Right ventricle myocardium inferior (tissue), 1 donor: ENCODE data around the gene SRSF12. TPM values are rescaled to one million over a fixed set of nuclear protein-coding genes. Genes with fewer than 3 reads are reported as not detected.

Source experiments
- ATAC-seq: fragments of 200-7000 bp; cut with Tn5 transposase; one replicate; pipeline ENCODE4 v1.9.1; 2020; ENCODE audit warnings: mild to moderate bottlenecking, moderate library complexity
- DNase-seq: peaks from one replicate; pipeline ENCODE4 v3.0.0; 2021; ENCODE audit errors: missing footprints
- intact Hi-C: fragments of 100-400 bp; cut with DNase I; formaldehyde crosslinking; loops from one replicate; pipeline ENCODE4 v1.11.0; 2022
- long read RNA-seq: library from polyadenylated mRNA; unstranded; transcript quantifications from one replicate; pipeline ENCODE4 v2.0.0, GENCODE V29; 2021
- total RNA-seq: library from RNA; stranded (reverse); fragmentation: NEBNext Ultra II Directional; extraction: Animal tissue kit (Norgen Biotek cat#: 25700); gene quantifications from one replicate; pipeline ENCODE4 v1.2.1, GENCODE V29; 2021
- donor health status: DM: no; HTN: yes; CAD: no; lungs with severe emphysema.

SRSF12 gene
- total RNA-seq = 0.24 TPM
- long read RNA-seq = 0 reads

DNA sequence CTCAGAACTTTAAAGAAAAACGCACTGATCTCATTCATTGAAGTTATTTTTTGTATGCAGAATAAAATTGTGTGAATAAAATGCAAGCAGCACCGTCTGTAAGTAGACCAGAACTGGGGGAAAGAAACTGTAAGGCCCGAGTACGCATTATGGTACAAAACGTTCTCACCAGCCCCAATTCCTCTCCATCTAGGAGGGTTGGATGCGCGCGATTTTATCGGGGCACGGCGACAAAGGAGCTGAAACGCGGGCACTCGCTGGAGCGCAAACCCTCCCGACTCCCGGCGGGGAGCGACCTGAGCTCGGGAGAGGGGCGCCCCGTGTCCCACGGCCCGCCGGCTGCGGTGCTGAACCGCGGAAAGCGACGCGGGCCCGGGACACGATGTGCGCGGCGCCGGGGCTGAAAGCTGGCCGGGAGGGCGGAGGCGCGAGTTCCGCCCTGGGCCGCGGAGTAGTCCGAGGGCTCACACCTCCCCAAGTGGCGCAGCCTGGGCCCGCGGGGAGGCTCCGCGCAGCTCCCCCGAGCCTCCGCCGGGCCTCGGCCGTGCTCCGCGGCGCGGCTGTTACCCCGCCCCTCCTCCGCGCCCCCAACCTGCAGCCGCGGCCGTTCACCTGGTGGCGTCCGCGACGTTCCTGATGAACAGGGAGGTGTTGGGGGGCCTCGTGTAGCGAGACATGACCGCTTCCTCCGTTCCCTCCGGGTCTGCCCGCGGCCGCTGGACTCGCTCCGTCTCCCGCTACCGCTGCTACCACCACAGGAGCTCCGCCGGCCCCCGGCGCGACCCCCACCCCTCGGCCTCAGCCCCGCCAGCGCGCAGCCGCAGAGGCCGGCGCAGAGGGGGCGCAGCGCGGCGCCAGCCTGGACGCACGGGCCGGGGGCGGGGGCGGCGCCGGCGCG, at the start of gene SRSF12:
Gene SRSF12 (minus strand): TSS at position 861 of the 898 bp plus-strand sequence. CDS start 184 bp downstream, at position 677.
- intact Hi-C loops = loop anchor here (5.0 to 10.0 kb wide), 2 partner anchors 135 to 237 kb away; partner anchors contain the start of gene UBE2J1
- DNase-seq (peak; percentile 85), ATAC-seq (peak; percentile 82)

DNA sequence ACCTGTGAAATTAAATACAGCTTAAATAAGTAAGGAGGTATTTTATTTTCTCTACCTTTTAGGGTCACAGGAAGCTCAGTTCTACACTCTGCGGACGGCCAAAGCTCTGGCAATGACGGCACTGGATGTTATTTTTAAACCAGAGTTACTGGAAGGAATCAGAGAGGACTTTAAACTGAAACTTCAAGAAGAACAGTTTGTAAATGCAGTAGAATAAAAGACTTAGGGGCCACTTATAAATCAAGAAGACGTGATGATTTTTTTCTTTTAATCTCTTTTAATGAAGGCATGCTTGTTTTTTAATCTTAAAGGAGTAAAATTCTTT, 44.1 kb upstream of the SRSF12 start:
- intact Hi-C loops = no loop called here
- no peak for DNase-seq
- peak; percentile 83 for ATAC-seq

DNA sequence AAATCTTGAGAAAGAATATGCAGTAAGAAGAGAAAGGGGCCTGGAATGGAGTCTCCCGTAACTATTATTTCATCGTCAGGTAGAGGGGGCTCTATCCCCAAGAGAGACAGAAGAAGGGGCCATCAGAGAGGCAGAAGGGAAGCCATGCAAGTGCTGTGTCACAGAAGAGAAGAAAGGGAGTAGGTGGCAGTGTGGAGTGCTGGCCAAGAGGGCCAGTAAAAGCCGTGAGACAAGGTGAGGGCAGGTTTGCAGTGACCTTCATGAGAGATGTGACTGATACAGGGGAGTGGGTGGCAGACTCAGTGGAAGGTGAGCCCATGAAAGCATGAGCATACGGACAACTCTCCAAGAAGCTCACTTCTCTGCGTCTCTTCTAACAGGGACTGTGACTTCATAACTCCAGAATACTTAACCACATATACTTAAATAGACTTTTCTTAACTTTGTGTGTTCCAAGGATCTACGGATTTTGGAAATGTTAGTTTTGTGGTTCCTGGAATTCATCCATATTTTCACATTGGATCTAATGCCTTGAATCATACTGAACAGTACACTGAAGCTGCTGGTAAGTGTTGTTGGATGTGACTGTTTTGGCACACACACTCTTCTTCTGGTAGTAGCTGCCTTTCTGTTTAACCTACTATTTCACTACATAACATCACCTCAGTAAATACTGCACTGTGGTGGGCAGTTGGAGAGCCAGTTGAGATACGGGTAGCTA, 43.6 kb upstream of the SRSF12 start:
- intact Hi-C loops = no loop called here
- ATAC-seq = peak; percentile 69

DNA sequence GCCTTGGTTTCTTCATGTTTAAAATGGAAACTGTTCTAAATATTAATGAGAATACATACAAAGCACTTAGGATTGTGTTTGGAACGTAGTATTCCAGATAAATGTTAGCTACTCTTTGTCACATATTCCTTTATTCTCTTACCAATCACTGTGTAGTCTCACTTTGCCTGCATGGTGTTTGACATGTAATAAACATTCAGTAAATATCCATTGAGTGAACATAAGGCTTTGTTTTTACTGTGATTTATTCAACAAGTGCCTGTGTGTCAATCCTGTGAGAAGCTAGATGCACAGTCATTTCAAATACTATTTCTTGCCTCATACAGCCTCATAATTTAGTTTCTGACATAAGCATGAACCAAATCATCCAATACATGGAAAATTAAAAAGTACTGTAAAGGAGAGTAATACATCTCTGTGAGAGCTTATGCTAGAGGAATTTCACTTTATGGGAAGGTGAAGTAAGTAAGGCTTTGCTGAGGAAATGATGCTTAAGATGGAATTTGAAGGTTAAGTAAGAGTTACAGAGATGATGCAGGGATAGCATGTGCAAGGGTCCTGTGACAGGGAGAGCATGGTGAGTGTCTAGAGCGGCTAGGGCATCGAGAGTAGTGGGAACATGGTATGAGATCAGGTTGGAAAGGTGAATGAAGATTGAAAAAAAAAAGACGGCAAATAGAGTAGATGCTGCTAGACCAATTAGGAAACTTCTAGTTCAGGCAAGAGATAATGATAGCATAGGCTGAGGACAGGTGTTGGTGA, 42.6 kb upstream of the SRSF12 start:
- DNase-seq (no peak), ATAC-seq (no peak)
- intact Hi-C loops = no loop called here

More for the DNA sequence above, 43.6 kb upstream of the SRSF12 start:
- no peak for DNase-seq

DNA sequence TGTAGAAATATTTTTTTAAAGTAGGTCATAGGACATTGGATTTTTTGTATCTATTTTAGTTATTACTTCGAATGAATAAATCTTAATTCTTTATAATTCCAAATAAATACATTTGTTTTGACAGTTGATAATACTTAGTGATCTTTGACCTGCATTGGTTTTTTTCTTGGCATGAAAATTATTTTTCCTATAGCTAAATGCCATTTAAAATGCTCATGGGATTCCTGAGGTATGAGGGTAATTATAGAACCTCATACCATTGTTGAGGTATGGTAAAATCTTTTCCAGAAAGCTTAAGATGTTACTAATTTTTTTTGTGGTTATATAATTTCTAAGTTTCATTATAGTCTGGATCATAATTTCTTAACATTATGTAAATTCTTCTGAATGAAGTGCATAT, 36.3 kb upstream of the SRSF12 start:
- DNase-seq (no peak), ATAC-seq (no peak)
- intact Hi-C loops = no loop called here

DNA sequence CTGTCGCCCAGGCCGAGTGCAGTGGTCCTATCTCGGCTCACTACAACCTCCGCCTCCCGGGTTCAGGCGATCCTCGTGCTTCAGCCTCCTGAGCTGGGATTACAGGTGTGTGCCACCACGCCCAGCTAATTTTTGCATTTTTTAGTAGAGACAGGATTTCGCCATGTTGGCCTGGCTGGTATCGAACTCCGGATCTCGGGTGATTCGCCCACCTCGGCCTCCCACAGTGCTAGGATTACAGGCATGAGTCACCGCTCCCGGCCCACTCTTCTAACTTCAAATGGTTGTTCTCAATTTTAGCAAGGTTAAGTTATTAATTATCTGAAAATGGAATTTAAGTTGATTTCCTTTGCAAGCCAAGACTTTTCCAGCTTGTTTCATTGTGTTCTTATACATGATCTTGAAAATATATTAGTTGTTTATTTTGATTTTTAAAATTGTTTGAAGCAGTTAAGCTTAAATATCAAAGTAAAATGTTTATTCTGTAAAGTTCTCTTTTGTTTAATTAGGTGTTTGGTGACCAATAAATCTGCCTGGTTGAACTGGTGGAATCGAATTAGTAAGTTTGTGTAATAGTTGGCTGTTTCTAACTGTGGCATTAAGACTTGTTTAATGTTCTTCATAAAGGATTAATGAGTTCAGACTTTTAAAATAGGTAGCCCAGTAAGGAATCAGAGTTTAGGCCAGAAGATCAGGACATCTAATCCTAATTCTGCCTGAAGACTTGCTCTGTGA, 30.3 kb upstream of the SRSF12 start:
- no peak for DNase-seq
- no peak for ATAC-seq
- intact Hi-C loops = loop anchor here (5.0 kb wide), 1 partner anchor 66 kb away; the partner anchor contains the start of gene PNRC1

DNA sequence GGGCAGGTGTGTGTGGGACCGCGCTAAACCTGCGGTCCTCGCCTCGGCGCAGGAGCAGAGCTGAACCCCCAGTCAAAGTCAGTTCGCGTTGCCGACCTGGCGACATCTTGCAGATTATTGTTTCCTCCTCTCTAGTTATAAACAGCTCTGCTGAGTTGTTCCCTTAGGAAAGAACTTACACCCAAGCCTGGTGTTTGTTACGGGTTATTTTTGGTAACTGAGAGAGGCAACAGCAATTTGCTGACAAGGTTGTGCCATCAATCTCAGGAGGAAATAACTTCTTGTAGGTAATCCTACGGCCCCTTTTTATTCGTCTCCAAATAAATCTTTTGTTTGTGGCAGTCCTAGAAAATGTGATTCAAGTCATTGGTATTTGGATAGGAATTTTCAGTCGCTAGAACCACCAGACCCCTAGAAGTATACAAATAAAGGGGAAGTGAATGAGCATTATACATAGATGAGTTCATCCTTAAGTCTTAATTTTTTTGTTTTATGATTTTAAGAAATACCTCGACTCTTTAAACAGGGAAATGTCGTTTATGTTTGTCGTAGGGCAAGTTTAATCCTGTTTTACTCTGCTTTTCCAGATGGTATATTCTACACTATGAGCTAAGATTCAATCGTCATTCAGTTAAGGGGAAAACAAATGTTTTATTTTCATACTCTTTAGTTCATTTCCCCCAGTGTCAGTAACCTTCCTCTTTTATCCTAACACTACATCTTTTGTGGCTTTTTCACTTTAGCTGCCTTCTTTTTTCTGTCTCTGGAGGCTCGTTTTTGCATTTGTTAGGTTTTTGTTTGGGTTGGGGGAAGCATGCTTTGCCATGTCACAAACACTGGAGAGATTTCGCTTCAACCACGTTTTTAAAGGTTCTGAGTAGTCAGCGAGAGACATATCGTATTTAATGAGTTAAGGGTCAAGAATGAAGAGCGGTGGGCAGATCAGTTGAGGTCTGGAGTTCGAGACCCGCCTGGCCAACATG, 29.1 kb upstream of the SRSF12 start:
- no peak for DNase-seq
- peak; percentile 47 for ATAC-seq

DNA sequence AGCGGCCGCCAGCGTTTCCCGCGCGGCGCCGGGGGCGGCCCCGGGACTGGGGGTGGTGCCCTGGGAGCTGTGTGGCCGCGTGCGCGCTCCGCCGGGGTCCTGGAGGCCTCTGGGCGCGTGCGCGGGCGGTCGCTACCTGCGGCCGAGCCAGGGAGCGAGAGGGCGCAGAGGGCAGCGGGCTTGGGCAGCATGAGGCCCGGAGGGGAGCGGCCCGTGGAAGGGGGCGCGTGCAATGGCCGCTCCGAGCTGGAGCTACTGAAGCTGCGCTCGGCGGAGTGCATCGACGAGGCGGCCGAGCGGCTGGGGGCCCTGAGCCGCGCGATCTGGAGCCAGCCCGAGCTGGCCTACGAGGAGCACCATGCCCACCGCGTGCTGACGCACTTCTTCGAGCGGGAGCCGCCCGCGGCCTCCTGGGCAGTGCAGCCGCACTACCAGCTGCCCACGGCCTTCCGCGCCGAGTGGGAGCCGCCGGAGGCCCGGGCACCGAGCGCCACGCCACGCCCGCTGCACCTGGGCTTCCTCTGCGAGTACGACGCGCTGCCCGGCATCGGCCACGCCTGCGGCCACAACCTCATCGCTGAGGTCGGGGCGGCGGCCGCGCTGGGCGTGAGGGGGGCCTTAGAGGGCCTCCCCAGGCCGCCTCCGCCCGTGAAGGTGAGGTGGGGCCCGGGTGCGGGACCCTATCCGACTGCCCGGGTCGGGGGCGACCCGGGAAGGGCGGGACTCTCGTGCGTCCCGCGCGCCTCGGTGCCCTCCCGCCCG, 28.3 kb upstream of the SRSF12 start, which contains the start of gene PM20D2:
Gene PM20D2 (plus strand): TSS at position 100 of the 762 bp plus-strand sequence. CDS start 90 bp downstream, at position 190.
- peak; percentile 86 for DNase-seq
- peak; percentile 94 for ATAC-seq
- intact Hi-C loops = loop anchor here (5.0 kb wide), 1 partner anchor 64 kb away; the partner anchor contains the start of gene PNRC1

More for the DNA sequence above, 29.1 kb upstream of the SRSF12 start:
- intact Hi-C loops = loop anchor here (5.0 kb wide), 1 partner anchor 65 kb away; the partner anchor contains the start of gene PNRC1

DNA sequence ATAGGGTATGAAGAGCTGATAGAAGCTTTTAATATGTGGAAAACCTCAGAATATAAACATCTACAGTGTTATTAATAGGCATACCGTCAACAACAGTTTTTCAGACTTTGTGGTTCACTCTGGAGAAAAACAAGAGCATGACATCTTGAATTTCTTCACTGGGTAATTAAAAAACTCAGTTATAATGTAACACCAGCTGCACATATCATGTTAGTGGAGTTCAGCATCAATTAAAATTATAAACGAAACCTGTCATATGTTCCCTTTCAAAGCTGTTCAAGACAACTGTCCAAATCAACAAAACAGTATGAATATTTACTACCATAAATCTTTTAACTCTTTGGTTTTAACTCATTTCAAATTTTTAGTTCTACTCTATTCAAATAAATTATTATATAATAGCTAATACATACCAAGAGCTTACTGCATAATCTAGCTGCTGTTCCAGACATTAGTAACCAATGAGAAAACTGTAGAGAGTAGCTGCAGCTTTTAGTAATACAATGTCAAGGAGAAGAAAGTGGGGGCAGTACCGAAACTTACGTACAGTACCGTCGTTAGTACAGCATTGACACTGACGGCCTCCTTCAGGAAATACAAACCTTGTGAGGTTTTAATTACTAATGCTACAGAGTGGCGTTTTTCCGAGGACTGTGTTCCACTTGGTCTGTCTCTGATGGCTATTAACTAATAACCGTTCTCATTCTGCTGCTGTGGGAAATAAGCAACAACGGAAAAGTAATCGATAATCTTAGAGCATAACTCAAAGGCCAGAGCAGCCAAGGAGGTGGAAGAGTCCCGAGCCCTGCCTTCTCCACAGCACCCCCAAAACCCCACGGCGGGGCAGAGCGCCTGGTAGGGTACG, 27.5 kb upstream of the SRSF12 start:
- intact Hi-C loops = loop anchor here (5.0 kb wide), 1 partner anchor 63 kb away; the partner anchor contains the start of gene PNRC1
- ATAC-seq = no peak
- DNase-seq = no peak

DNA sequence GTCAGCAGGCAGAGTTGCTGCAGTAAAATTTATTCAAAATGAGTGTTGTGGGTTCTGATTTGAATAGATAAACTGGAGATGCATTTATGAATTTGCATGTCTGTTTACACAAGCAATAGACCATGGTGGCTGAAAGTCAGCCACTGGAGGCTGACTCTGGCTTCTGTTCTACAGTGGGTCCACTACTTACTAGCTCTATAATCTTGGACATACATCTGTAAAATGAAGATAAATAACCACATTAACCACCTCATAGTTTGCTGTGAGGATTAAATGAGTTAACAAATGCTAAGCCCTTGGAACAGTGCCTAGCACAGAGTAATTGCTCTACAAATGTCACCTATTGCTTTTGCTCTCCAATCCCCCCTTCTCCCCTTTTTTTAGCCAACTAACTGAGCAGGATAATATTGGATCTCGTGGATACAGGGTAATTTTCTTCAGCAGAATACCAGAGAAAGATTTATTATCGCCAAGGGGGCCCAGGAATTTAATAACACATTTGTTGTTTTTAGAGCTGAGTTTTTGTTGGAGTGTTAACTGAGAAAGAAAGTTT, 26.6 kb upstream of the SRSF12 start:
- intact Hi-C loops = no loop called here
- ATAC-seq (no peak), DNase-seq (no peak)

DNA sequence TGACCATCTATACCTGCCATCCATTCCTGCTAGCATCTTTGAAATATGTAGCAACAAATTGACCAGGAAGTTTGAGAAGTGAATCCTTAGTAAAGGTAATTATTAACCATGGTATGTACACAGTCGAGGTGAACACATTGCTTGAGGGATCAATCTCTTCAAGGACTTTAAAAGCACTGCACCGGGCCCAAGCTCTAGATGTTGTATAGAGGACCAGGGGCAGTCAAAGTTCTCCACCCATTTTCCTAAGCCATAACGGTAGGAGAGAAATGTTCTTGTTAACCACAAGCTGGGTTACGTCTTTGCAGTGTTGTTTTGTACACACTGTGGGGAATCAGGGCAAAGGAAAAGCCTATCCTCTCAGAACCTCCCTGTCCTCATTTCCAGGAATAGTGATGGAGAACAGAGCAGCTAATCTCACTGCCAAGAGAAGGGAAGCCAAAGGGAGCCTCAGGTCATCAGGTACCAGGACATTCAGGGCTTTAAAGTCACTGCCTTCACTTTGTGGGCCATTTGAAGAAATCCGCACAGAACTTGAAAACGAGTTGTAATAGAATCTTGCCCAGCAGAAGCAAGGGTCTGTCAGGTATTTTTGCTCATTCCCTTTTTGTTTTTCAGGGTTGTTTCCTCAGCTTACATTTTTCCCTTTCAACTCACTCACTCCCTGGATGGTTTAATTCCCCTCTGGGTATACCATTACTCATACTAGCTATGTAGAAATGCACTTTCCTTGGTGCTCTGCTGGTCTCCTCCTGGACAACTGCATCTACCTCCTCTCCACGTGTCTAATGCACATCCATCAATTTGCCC, 22.7 kb upstream of the SRSF12 start:
- DNase-seq (no peak), ATAC-seq (peak; percentile 88)
- intact Hi-C loops = no loop called here

DNA sequence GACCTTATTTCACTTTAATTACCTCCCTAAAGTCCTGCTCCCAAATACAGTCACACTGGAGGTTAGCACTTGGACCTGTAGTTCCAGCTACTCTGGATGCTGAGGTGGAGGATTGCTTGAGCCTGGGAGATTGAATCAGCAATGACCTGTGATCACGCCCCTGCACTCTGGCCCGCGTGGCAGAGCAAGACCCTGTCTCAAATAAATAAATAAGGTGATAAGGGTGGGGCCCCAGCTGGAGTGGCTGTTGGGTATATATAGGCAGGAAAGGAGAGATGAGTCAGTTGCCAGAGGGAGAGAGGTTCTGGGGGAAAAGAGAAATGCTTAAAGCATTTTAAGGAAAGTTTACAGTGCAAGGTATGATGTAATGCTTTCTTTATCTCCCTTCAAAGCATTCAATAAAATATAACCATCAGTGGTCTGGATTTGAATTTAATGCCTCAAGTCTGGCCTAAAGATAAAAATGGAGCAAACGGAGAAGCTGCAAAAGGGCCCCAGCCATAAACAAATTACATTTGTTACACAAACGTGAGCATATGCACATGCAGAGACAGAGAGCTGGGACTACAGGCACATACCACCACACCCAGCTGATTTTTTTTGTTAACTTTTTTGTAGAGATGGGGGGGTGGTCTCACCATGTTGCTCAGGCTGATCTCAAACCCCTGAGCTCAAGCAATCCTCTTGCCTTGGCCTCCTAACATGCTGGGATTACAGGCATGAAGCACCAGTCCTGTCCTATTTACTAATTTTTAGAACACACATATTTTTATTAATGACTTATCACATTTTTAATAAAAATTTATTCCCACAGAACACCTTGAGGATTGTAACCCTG, 21.9 kb upstream of the SRSF12 start:
- intact Hi-C loops = no loop called here
- ATAC-seq (no peak), DNase-seq (no peak)

DNA sequence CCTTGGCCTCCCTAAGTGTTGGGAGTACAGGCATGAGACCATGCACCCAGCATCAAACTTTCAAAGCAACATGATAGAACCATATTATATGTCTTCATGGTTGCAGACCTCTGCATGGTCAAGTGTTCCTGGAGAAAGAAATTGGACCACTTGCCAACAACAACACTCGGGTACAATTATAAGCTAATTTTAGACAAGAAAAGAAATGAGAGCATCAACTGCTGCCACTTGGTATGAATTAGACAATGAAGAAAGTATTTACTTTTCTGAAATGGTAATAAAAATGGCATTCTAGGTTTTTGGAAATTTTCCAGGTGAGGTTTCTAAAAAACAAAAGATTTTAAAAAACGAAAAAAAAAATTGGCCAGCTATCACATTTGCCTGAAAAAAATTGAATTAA, 20.3 kb upstream of the SRSF12 start:
- no peak for ATAC-seq
- intact Hi-C loops = no loop called here
- no peak for DNase-seq

DNA sequence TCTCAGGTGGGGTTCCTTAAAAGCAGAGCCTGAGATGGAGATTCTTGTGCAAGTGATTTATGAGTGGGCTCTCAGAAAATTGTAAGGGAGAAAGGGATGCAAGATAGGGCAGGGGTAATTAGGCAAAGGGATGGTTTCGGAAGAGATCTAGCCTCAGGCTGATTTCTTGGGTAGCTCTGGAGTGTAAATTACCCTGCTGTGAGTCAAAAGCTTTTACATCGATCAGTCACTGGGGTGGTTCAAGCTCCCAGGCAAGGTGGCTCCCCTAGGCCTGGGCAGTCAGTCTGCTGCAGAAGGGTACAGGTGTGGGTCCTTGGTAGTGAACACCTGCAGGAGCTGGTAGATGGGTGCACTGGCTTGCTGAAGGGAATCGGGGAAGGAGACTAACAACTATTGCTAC, 16.9 kb upstream of the SRSF12 start:
- DNase-seq = no peak
- ATAC-seq = no peak
- intact Hi-C loops = no loop called here
